Measurements from ENCODE around the gene CDH4. TPM values are rescaled to one million over a fixed set of nuclear protein-coding genes. Genes with fewer than 3 reads are reported as not detected.

The CDH4 gene
- polyA plus RNA-seq, 1 donor (not counting 4 experiments of a cell fraction or from before 2014, with no cell fraction given) = 2.2 TPM

DNA sequence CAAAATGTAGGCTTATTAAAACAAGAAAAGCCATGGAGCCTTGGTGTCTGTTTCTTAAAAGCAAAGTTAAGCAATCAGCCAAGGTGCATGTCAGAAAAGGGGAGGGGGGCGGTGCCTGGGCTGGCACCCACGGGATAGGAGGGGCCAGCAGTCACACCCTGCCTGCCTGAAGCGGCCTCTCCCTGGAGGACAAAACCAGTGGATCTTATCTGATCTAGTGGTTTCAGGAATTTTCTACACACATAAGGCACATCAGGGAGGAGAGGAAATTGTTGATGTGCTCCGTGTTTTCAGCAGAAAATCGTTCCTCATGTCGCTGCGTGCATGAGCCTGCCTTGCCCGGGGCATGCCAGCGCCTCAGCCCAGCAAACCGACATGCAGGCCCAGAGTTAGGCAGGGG, 537.3 kb downstream of the CDH4 start:
- FAIRE-seq (peak; percentile 97), DNase-seq (ENCODE audit: low read depth, low spot score) (peak; percentile 84)
- H3K36me3 ChIP-seq (ENCODE audit: control insufficient read depth in 2 of 2, extremely low read depth in 1 of 2, insufficient read depth in 2 of 2, low read length in 2 of 2) = no peaks in the 10 kb centered on the region
- H3K4me2 ChIP-seq (ENCODE audit: control insufficient read depth, extremely low read depth, insufficient read depth, low read depth, low read length) = peak overlapping the region; percentile 47
- H3K4me1 ChIP-seq (ENCODE audit: control insufficient read depth, extremely low read depth, insufficient read depth, low read length) = peaks cover 18% of the 10 kb centered on the region
- H4K20me1 ChIP-seq (ENCODE audit: control insufficient read depth, extremely low read depth, insufficient read depth, low read length) = peaks cover 8% of the 10 kb centered on the region
- no peak overlapping the region for H2AFZ ChIP-seq (ENCODE audit: control insufficient read depth, low read length)
- TF ChIP-seq EZH2 (IDR thresholded peaks at IDR 0.05; ENCODE audit: low read length) = no peak
- TF ChIP-seq, protein P1, sequence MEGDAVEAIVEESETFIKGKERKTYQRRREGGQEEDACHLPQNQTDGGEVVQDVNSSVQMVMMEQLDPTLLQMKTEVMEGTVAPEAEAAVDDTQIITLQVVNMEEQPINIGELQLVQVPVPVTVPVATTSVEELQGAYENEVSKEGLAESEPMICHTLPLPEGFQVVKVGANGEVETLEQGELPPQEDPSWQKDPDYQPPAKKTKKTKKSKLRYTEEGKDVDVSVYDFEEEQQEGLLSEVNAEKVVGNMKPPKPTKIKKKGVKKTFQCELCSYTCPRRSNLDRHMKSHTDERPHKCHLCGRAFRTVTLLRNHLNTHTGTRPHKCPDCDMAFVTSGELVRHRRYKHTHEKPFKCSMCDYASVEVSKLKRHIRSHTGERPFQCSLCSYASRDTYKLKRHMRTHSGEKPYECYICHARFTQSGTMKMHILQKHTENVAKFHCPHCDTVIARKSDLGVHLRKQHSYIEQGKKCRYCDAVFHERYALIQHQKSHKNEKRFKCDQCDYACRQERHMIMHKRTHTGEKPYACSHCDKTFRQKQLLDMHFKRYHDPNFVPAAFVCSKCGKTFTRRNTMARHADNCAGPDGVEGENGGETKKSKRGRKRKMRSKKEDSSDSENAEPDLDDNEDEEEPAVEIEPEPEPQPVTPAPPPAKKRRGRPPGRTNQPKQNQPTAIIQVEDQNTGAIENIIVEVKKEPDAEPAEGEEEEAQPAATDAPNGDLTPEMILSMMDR (optimal IDR thresholded peaks at IDR 0.05 in 1 of 3, IDR thresholded peaks at IDR 0.05 in 1 of 3, conservative IDR thresholded peaks at IDR 0.05 in 1 of 3; ENCODE audit: extremely low read depth in 1 of 3, insufficient read depth in 2 of 3, low read length in 3 of 3) = no peak
- no peaks in the 10 kb centered on the region for H3K79me2 ChIP-seq (ENCODE audit: control insufficient read depth, insufficient read depth, low read length)
- H3K27ac ChIP-seq (ENCODE audit: control insufficient read depth, insufficient read depth, low read length) = no peak overlapping the region
- dilution Hi-C loops (cut with MboI; ENCODE audit: extremely low pct_ligation_motif_present, low sequenced_read_pairs) = no loop called here
- H3K9me1 ChIP-seq (ENCODE audit: control insufficient read depth, extremely low read depth, insufficient read depth, low read length) = no peaks in the 10 kb centered on the region
- H3K4me3 ChIP-seq (ENCODE audit: control insufficient read depth in 2 of 3, extremely low read depth in 1 of 3, insufficient read depth in 2 of 3, low read depth in 1 of 3, low read length in 3 of 3) = no peak overlapping the region
- H3K9ac ChIP-seq (ENCODE audit: control insufficient read depth, extremely low read depth, insufficient read depth, low read length) = no peak overlapping the region
- peaks cover 16% of the 10 kb centered on the region for H3K27me3 ChIP-seq (ENCODE audit: control insufficient read depth, extremely low read depth, insufficient read depth, low read length)
- H3K9me3 ChIP-seq (ENCODE audit: control insufficient read depth, low read depth, low read length) = no peaks in the 10 kb centered on the region

GRCh38 chr20:61790116-61790827, 538.2 kb downstream of the CDH4 start:
- H3K9ac ChIP-seq (ENCODE audit: control insufficient read depth, extremely low read depth, insufficient read depth, low read length) = no peak overlapping the region
- no peaks in the 10 kb centered on the region for H3K79me2 ChIP-seq (ENCODE audit: control insufficient read depth, insufficient read depth, low read length)
- H3K27ac ChIP-seq (ENCODE audit: control insufficient read depth, insufficient read depth, low read length) = no peak overlapping the region
- no peak overlapping the region for H3K4me3 ChIP-seq (ENCODE audit: control insufficient read depth in 2 of 3, extremely low read depth in 1 of 3, insufficient read depth in 2 of 3, low read depth in 1 of 3, low read length in 3 of 3)
- H4K20me1 ChIP-seq (ENCODE audit: control insufficient read depth, extremely low read depth, insufficient read depth, low read length) = peaks cover 2% of the 10 kb centered on the region
- DNase-seq (ENCODE audit: low read depth, low spot score) (no peak), FAIRE-seq (no peak)
- dilution Hi-C loops (cut with MboI; ENCODE audit: extremely low pct_ligation_motif_present, low sequenced_read_pairs) = no loop called here
- no peak overlapping the region for H3K4me2 ChIP-seq (ENCODE audit: control insufficient read depth, extremely low read depth, insufficient read depth, low read depth, low read length)
- no peaks in the 10 kb centered on the region for H3K9me3 ChIP-seq (ENCODE audit: control insufficient read depth, low read depth, low read length)
- TF ChIP-seq EZH2 (IDR thresholded peaks at IDR 0.05; ENCODE audit: low read length) = no peak
- TF ChIP-seq, protein P1 (optimal IDR thresholded peaks at IDR 0.05 in 1 of 3, IDR thresholded peaks at IDR 0.05 in 1 of 3, conservative IDR thresholded peaks at IDR 0.05 in 1 of 3; ENCODE audit: extremely low read depth in 1 of 3, insufficient read depth in 2 of 3, low read length in 3 of 3) = no peak
- H3K27me3 ChIP-seq (ENCODE audit: control insufficient read depth, extremely low read depth, insufficient read depth, low read length) = peaks cover 16% of the 10 kb centered on the region
- no peak overlapping the region for H2AFZ ChIP-seq (ENCODE audit: control insufficient read depth, low read length)
- no peaks in the 10 kb centered on the region for H3K36me3 ChIP-seq (ENCODE audit: control insufficient read depth in 2 of 2, extremely low read depth in 1 of 2, insufficient read depth in 2 of 2, low read length in 2 of 2)
- peaks cover 18% of the 10 kb centered on the region for H3K4me1 ChIP-seq (ENCODE audit: control insufficient read depth, extremely low read depth, insufficient read depth, low read length)
- H3K9me1 ChIP-seq (ENCODE audit: control insufficient read depth, extremely low read depth, insufficient read depth, low read length) = no peaks in the 10 kb centered on the region

Measured in keratinocyte (primary cell).